ENCODE measurements around the gene PWP2. TPM values are rescaled to one million over a fixed set of nuclear protein-coding genes. Genes with fewer than 3 reads are reported as not detected.

Gene PWP2
- 6.5 and 14.5 TPM in 2 replicates for total RNA-seq

DNA sequence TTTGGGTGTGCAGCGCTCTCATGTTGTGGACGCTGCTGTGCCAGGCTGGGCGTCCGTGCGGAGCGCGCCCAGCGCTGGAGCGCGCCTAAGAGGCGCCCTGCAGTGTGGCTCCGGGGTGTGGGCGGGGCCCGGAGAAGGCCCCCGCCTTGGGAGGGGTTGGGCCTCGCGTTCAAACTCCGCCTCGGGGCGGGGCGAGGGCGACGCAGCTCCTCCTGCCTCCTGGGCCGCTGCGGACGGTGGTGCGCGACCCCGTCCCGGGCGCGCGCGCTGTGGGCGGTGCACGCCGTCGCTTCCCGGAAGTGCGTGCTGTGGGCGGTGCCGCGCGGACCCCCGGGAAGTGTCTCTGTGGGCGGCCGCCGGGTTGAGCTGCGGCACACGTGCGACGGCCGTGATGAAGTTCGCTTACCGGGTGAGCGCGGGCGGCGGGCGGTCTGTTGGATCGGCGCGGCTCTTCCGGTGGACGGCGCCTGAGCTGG, at the start of gene PWP2:
PWP2 (plus strand) TSS at position 374 of the 476 bp plus-strand sequence; CDS start at position 392, 18 bp downstream.

Other genes with a start within 250 kb of the PWP2 start
- 61.7 and 67.3 TPM in 2 replicates for gene AGPAT3, start 242.2 kb upstream of the PWP2 start, total RNA-seq
- gene TRAPPC10, start 95.1 kb upstream of the PWP2 start, total RNA-seq, result 18.3 and 20.3 TPM in 2 replicates
- gene GATD3, start 26.3 kb downstream of the PWP2 start, total RNA-seq, result 15.7 and 42.5 TPM in 2 replicates
- gene ICOSLG, start 133.5 kb downstream of the PWP2 start, total RNA-seq, result under 0.01 and 0.17 TPM in 2 replicates
- gene DNMT3L, start 154.5 kb downstream of the PWP2 start, total RNA-seq, result not detected in 2 replicates
- gene AIRE, start 178.5 kb downstream of the PWP2 start, total RNA-seq, result under 0.01 TPM in 1 of 2 replicates, not detected in the other
- gene PFKL, start 192.7 kb downstream of the PWP2 start, total RNA-seq, result 225 and 289 TPM in 2 replicates
- 12.6 and 12.8 TPM in 2 replicates for gene CFAP410, start 232.0 kb downstream of the PWP2 start, total RNA-seq
- gene TRPM2, start 246.2 kb downstream of the PWP2 start, total RNA-seq, result under 0.01 TPM in 1 of 2 replicates, not detected in the other